Measurements from ENCODE around the gene COPS7A. TPM values are rescaled to one million over a fixed set of nuclear protein-coding genes. Genes with fewer than 3 reads are reported as not detected.

The COPS7A gene
- total RNA-seq, 2 experiments from 2014 or later, result 51.1 to 71.2 TPM

DNA sequence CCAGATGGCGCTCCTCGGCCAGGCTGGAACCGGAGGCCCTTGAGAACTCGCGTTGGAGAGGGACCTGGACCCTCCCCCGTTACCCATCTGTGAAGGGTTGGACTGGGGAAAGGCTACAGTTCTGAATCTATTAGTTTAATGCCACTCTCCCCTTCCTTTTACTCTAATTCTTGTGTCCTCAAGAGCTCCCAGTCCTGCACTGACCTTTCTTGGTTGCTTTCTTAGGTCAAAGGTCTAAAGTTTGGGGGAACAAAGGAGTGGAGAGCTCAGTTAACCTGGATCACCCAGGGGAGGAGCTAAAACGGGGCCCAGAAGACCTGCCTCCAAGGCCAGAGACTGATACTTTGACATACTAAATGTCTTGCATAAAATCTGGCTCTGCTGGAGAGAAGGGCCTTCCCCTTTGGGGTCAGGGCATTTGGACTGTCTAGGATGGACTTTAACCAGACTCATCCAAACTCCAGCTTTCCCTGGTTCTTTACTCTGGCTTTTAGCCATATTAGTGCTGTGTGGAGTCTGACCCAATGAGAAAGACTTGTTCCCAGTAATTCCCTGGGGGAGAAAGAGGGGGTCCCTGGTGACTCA, 30.0 kb downstream of the COPS7A start:
- peak overlapping the region; percentile 87 for H3K4me2 ChIP-seq (ENCODE audit: low read length)
- intact Hi-C loops (cut with micrococcal nuclease; ENCODE audit: unreplicated experiment), result loop anchor here (1.0 to 2.0 kb wide), 5 partner anchors 12 to 71 kb away; partner anchors contain the start of genes COPS7A and PTMS
- no peak overlapping the region for H2AFZ ChIP-seq (ENCODE audit: low read length)
- no peak for TF ChIP-seq EZH2phosphoT487 (IDR thresholded peaks at IDR 0.05; ENCODE audit: borderline replicate concordance, low read depth, low read length)
- TF ChIP-seq, protein P1, sequence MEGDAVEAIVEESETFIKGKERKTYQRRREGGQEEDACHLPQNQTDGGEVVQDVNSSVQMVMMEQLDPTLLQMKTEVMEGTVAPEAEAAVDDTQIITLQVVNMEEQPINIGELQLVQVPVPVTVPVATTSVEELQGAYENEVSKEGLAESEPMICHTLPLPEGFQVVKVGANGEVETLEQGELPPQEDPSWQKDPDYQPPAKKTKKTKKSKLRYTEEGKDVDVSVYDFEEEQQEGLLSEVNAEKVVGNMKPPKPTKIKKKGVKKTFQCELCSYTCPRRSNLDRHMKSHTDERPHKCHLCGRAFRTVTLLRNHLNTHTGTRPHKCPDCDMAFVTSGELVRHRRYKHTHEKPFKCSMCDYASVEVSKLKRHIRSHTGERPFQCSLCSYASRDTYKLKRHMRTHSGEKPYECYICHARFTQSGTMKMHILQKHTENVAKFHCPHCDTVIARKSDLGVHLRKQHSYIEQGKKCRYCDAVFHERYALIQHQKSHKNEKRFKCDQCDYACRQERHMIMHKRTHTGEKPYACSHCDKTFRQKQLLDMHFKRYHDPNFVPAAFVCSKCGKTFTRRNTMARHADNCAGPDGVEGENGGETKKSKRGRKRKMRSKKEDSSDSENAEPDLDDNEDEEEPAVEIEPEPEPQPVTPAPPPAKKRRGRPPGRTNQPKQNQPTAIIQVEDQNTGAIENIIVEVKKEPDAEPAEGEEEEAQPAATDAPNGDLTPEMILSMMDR (conservative IDR thresholded peaks at IDR 0.05; ENCODE audit: low read length), result peak; percentile 97
- DNase-seq (ENCODE audit: low spot score), result no peak
- H3K4me1 ChIP-seq (ENCODE audit: insufficient read depth, low read length, poor library complexity, severe bottlenecking), result peaks cover 23% of the 10 kb centered on the region
- H3K9me3 ChIP-seq (ENCODE audit: low read length), result no peaks in the 10 kb centered on the region
- H3K9me2 ChIP-seq (ENCODE audit: insufficient read depth, low read length), result no peaks in the 10 kb centered on the region
- peak overlapping the region; percentile 89 for H3K4me3 ChIP-seq (ENCODE audit: low read depth, low read length, poor library complexity, severe bottlenecking)
- H3K36me3 ChIP-seq (ENCODE audit: insufficient read depth, low read length), result peaks cover 29% of the 10 kb centered on the region; the same call in 1 of the 2 replicates
- POLR2A ChIA-PET, result interaction anchor here (0.5 to 2.5 kb wide), 14 partner anchors 8 to 124 kb away, joined by 3 to 18 read pairs (median 4); partner anchors contain the start of genes CDCA3, COPS7A, USP5 and ZNF384
- no peak overlapping the region for H3K27ac ChIP-seq (ENCODE audit: low read depth, low read length, poor library complexity, severe bottlenecking)
- BruUV-seq (replicated peaks), result no TSS peak
- H3K79me2 ChIP-seq (ENCODE audit: insufficient read depth, low read depth, low read length), result peaks cover 8% of the 10 kb centered on the region; the same call in 1 of the 2 replicates
- CTCF ChIA-PET (ENCODE audit: unreplicated experiment), result interaction anchor here (0.8 to 3.6 kb wide), 7 partner anchors 13 to 140 kb away, joined by 4 to 21 read pairs (median 6); partner anchors contain the start of genes GNB3 and PTMS
- no peaks in the 10 kb centered on the region for H4K20me1 ChIP-seq (ENCODE audit: insufficient read depth, low read length)

DNA sequence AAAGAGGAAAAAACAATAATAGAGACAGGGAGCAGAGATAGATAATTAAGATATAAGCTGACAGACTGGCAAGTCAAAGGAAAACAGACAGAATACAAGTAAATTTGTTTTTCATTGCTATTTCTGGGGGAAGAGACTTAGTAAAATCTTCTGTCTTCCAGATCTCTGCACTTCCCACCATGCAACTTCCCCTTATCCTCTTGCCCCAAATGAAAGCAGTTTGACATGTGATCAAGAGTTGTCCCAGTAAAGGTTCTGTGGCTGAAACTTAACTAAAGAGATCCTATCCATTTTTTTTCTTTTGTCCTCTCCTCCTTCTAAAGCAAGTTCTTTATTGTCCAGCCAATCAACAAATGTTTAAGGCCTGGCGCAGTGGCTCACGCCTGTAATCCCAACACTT, 30.6 kb downstream of the COPS7A start:
- peaks cover 8% of the 10 kb centered on the region; the same call in 1 of the 2 replicates for H3K79me2 ChIP-seq (ENCODE audit: insufficient read depth, low read depth, low read length)
- peaks cover 24% of the 10 kb centered on the region; the same call in 1 of the 2 replicates for H3K36me3 ChIP-seq (ENCODE audit: insufficient read depth, low read length)
- no peak overlapping the region for H3K27ac ChIP-seq (ENCODE audit: low read depth, low read length, poor library complexity, severe bottlenecking)
- no peaks in the 10 kb centered on the region for H3K9me3 ChIP-seq (ENCODE audit: low read length)
- no peaks in the 10 kb centered on the region for H3K9me2 ChIP-seq (ENCODE audit: insufficient read depth, low read length)
- H3K4me2 ChIP-seq (ENCODE audit: low read length), result peak overlapping the region; percentile 87
- no peak overlapping the region for H3K4me3 ChIP-seq (ENCODE audit: low read depth, low read length, poor library complexity, severe bottlenecking)
- no TSS peak for BruUV-seq (replicated peaks)
- DNase-seq (ENCODE audit: low spot score), result no peak
- H2AFZ ChIP-seq (ENCODE audit: low read length), result no peak overlapping the region
- H3K4me1 ChIP-seq (ENCODE audit: insufficient read depth, low read length, poor library complexity, severe bottlenecking), result peaks cover 23% of the 10 kb centered on the region
- intact Hi-C loops (cut with micrococcal nuclease; ENCODE audit: unreplicated experiment), result no loop called here
- TF ChIP-seq, protein P1 (conservative IDR thresholded peaks at IDR 0.05; ENCODE audit: low read length), result no peak
- TF ChIP-seq EZH2phosphoT487 (IDR thresholded peaks at IDR 0.05; ENCODE audit: borderline replicate concordance, low read depth, low read length), result no peak
- ChIA-PET POLR2A (interaction anchor here (0.5 to 1.3 kb wide), 4 partner anchors 8 to 123 kb away, joined by 3 to 5 read pairs (median 4); no protein-coding TSS in a partner anchor), CTCF (ENCODE audit: unreplicated experiment) (interaction anchor here (0.8 to 3.6 kb wide), 5 partner anchors 12 to 141 kb away, joined by 4 to 21 read pairs (median 6); partner anchors contain the start of gene PTMS)
- H4K20me1 ChIP-seq (ENCODE audit: insufficient read depth, low read length), result no peaks in the 10 kb centered on the region
